HepG2 (cell line): ENCODE data around the gene FGFR2. TPM values are rescaled to one million over a fixed set of nuclear protein-coding genes. Genes with fewer than 3 reads are reported as not detected.

ENCODE experiments used
- ATAC-seq: fragments of 200-7000 bp; cut with Tn5 transposase; 3 replicates; pipeline ENCODE4 v1.9.1; 2020; ENCODE audit warnings: mild to moderate bottlenecking, moderate library complexity
- BruUV-seq: library from RNA; stranded (reverse); fragments of 400-500 nt; replicated peaks from 2 replicates; lab custom pipeline; 2021; lab: Mats Ljungman, UMichigan
- CTCF ChIA-PET: fragments of 300-600 bp; formaldehyde crosslinking; extraction: SDS; loops from one replicate; lab custom pipeline; 2021; ENCODE audit warnings: low total read pairs, inconsistent platforms, low intra/inter-chr PET ratio; lab: Yijun Ruan, JAX
- POLR2A ChIA-PET: fragments of 350-600 bp; sonication (Branson Sonifier 250); formaldehyde crosslinking; loops from one replicate; lab custom pipeline; 2020; ENCODE audit warnings: antibody characterized with exemption, inconsistent platforms; lab: Yijun Ruan, JAX
- DNase-seq: peaks from one replicate; pipeline ENCODE4 v3.0.0-alpha.2; 2015; ENCODE audit warnings: low spot score
- FAIRE-seq: peaks from 3 replicates; lab custom pipeline; 2011; peaks lifted over from hg19 to GRCh38; lab: Jason Lieb, UNC
- H2AFZ ChIP-seq: one replicate; pipeline ENCODE4 v1.6.1; 2011; ENCODE audit warnings: low read length, inconsistent platforms
- H3K27ac ChIP-seq: fragments of 300-600 bp; 3 replicates; pipeline ENCODE4 v1.8.0; 2011; ENCODE audit warnings: mixed run types, mild to moderate bottlenecking, mixed read lengths, low read length, inconsistent platforms; ENCODE audit not compliant: insufficient read depth; ENCODE audit errors: extremely low read length
- H3K27me3 ChIP-seq, 2 experiments: fragments of 200-600 bp in 1 of 2; 2 replicates in 1 of 2; 3 replicates in 1 of 2; pipeline versions ENCODE4 v1.6.0 to v1.8.0; 2011; ENCODE audit warnings: low read length in 2 of 2, mild to moderate bottlenecking in 2 of 2, moderate library complexity in 2 of 2, inconsistent platforms in 1 of 2; ENCODE audit not compliant: insufficient read depth in 2 of 2, control insufficient read depth in 1 of 2
- H3K36me3 ChIP-seq, 2 experiments: fragments of 200-600 bp in 1 of 2; replicated peaks in 1 of 2; 2 replicates in 1 of 2; 3 replicates in 1 of 2; pipeline versions ENCODE4 v1.5.1 to v1.8.0; 2011; ENCODE audit warnings: low read length in 2 of 2, inconsistent platforms in 1 of 2; ENCODE audit not compliant: insufficient read depth in 2 of 2, control insufficient read depth in 1 of 2
- H3K4me1 ChIP-seq: 2 replicates; pipeline ENCODE4 v1.5.1; 2012; ENCODE audit warnings: low read length, inconsistent platforms; ENCODE audit not compliant: insufficient read depth
- H3K4me2 ChIP-seq: 2 replicates; pipeline ENCODE4 v1.6.0; 2011; ENCODE audit warnings: low read depth, low read length, inconsistent platforms
- H3K4me3 ChIP-seq, 3 experiments: fragments of 200-600 bp in 1 of 3; sonication (generic), shearing (Covaris generic) in 1 of 3; replicated peaks in 1 of 3; 2 replicates each; pipeline ENCODE4 v1.5.1; 2011 to 2016; ENCODE audit warnings: low read length in 3 of 3, inconsistent platforms in 2 of 3, low read depth in 2 of 3, mild to moderate bottlenecking in 2 of 3, control low read depth in 1 of 3, mixed read lengths in 1 of 3; ENCODE audit not compliant: insufficient read depth in 1 of 3
- H3K79me2 ChIP-seq: one replicate; pipeline ENCODE4 v1.6.1; 2011; ENCODE audit warnings: low read length, inconsistent platforms; ENCODE audit not compliant: insufficient read depth
- H3K9ac ChIP-seq: 2 replicates; pipeline ENCODE4 v1.6.0; 2011; ENCODE audit warnings: mild to moderate bottlenecking, low read depth, low read length, inconsistent platforms; ENCODE audit not compliant: insufficient read depth
- H3K9me3 ChIP-seq: 2 replicates; pipeline ENCODE4 v1.5.1; 2012; ENCODE audit warnings: mild to moderate bottlenecking, low read length
- H4K20me1 ChIP-seq: 2 replicates; pipeline ENCODE4 v1.6.0; 2011; ENCODE audit warnings: inconsistent platforms, mild to moderate bottlenecking, low read length, moderate library complexity; ENCODE audit not compliant: insufficient read depth
- CBX2 ChIP-seq, 2 experiments: fragments of 200-600 bp in 1 of 2; sonication (generic); formaldehyde crosslinking in 1 of 2; IDR thresholded peaks; 2 replicates each; pipeline versions ENCODE4 v1.7.0 to v1.8.1; 2018 to 2022; ENCODE audit warnings: low read depth in 2 of 2, low read length in 1 of 2, mild to moderate bottlenecking in 1 of 2, missing genetic modification reagents in 1 of 2
- FOXC1 ChIP-seq: sonication (generic); formaldehyde crosslinking; IDR thresholded peaks from 2 replicates; pipeline ENCODE4 v1.8.0; 2022; ENCODE audit warnings: mild to moderate bottlenecking, missing genetic modification reagents, borderline replicate concordance
- GRHL1 ChIP-seq: sonication (generic); formaldehyde crosslinking; conservative IDR thresholded peaks from 2 replicates; pipeline ENCODE4 v1.8.0; 2022; ENCODE audit warnings: missing genetic modification reagents
- HNF4G ChIP-seq, 2 experiments: sonication (generic) in 1 of 2; formaldehyde crosslinking in 1 of 2; IDR thresholded peaks; 2 replicates each; pipeline versions ENCODE4 v1.4.0 to v1.6.1; 2011 to 2020; ENCODE audit warnings: borderline replicate concordance in 2 of 2, low read depth in 2 of 2, mild to moderate bottlenecking in 2 of 2, low read length in 1 of 2, missing genetic modification reagents in 1 of 2, moderate library complexity in 1 of 2
- HOMEZ ChIP-seq: IDR thresholded peaks from 2 replicates; pipeline ENCODE4 v1.6.1; 2016; ENCODE audit warnings: low read depth
- KLF6 ChIP-seq: IDR thresholded peaks from 2 replicates; pipeline ENCODE4 v1.8.0; 2016; ENCODE audit warnings: missing biosample characterization, missing genetic modification reagents
- MED1 ChIP-seq: sonication (generic); formaldehyde crosslinking; IDR thresholded peaks from 2 replicates; pipeline ENCODE4 v1.4.0; 2020; ENCODE audit warnings: missing genetic modification reagents
- NR3C1 ChIP-seq: sonication (generic); formaldehyde crosslinking; IDR thresholded peaks from 2 replicates; pipeline ENCODE4 v1.4.0; 2020; ENCODE audit warnings: missing genetic modification reagents
- REL ChIP-seq: sonication (generic); formaldehyde crosslinking; conservative IDR thresholded peaks from 2 replicates; pipeline ENCODE4 v1.8.0; 2022; ENCODE audit warnings: mild to moderate bottlenecking, missing genetic modification reagents, moderate library complexity
- YEATS2 ChIP-seq: sonication (generic); formaldehyde crosslinking; IDR thresholded peaks from 2 replicates; pipeline ENCODE4 v1.4.0; 2020; ENCODE audit warnings: missing genetic modification reagents, borderline replicate concordance
- ZNF205 ChIP-seq: IDR thresholded peaks from 2 replicates; pipeline ENCODE4 v1.6.1; 2018; ENCODE audit warnings: missing biosample characterization, missing genetic modification reagents
- ZNF362 ChIP-seq: sonication (generic); formaldehyde crosslinking; IDR thresholded peaks from 2 replicates; pipeline ENCODE4 v1.4.0; 2020; ENCODE audit warnings: missing genetic modification reagents, mild to moderate bottlenecking, borderline replicate concordance
- WGBS: methylation state at CpG from one replicate; pipeline ENCODE4 v1.1.6; 2017; ENCODE audit warnings: low lambda C conversion rate; 5-methylcytosine and 5-hydroxymethylcytosine counted together
- in situ Hi-C: cut with HindIII; loops from 2 replicates; pipeline ENCODE4 v1.10.0; 2017; ENCODE audit warnings: low pct_unique_long_range_greater_than_20kb; ENCODE audit not compliant: extremely low pct_ligation_motif_present
- intact Hi-C: fragments of 100-400 bp; cut with micrococcal nuclease; formaldehyde crosslinking; loops from one replicate; pipeline ENCODE4 v1.10.0; 2022; ENCODE audit not compliant: unreplicated experiment
- polyA plus RNA-seq, 8 experiments: library from polyadenylated mRNA; depleted of rRNA in 3 of 8; stranded (reverse) in 7 of 8; unstranded in 1 of 8; fragments of >200 nt; fragmentation: Illumina TruSeq in 4 of 8; extraction: Trizol in 4 of 8; gene quantifications; 2 replicates each; pipeline versions ENCODE4 v1.2.1 to v1.2.3, GENCODE V29; 2011 to 2016; ENCODE audit warnings: low read depth in 4 of 8, missing spikeins in 1 of 8, mixed read lengths in 1 of 8; ENCODE audit not compliant: insufficient read depth in 1 of 8
- total RNA-seq, 5 experiments: library from RNA; depleted of rRNA; stranded (reverse); fragments of >200 nt; fragmentation: Illumina TruSeq; extraction: Trizol; gene quantifications; 2 replicates each; pipeline ENCODE4 v1.2.3, GENCODE V29; 2016; ENCODE audit warnings: low read depth in 1 of 5
- TF ChIP-seq, protein P1 (sequence below): sonication (generic); formaldehyde crosslinking; IDR thresholded peaks from 2 replicates; pipeline ENCODE4 v1.4.0; 2020; ENCODE audit warnings: missing genetic modification reagents; ENCODE audit errors: not compliant biosample characterization

The FGFR2 gene
- total and polyA plus RNA-seq, 2 of the 13 experiments (the other 11 are each of a cell fraction or from before 2014, with no cell fraction given), result 1.6 to 2.6 TPM

- Histone ChIP-seq H3K4me1 (peaks cover 23% of the 10 kb centered on the region), H3K4me2 (no peak overlapping the region), H3K79me2 (no peaks in the 10 kb centered on the region), H4K20me1 (no peaks in the 10 kb centered on the region), H3K36me3 (peaks cover 0 to 3% of the 10 kb centered on the region in 2 experiments; a peak in 1 of 5 replicates), H2AFZ (no peak overlapping the region), H3K27me3 (no peaks in the 10 kb centered on the region), H3K4me3 (no peak overlapping the region), H3K9me3 (no peaks in the 10 kb centered on the region), H3K9ac (no peak overlapping the region), H3K27ac (no peak overlapping the region)
- ChIA-PET CTCF (no interaction called here), POLR2A (no interaction called here)
- FAIRE-seq, result no peak
- no peak for DNase-seq
- WGBS, result 67% methylated on average over 5 of the region's 5 CpGs
- BruUV-seq, result no TSS peak
- no peak for ATAC-seq
- TF ChIP-seq ZNF362 (CRISPR knock-in tag), result no peak
- TF ChIP-seq, protein P1, sequence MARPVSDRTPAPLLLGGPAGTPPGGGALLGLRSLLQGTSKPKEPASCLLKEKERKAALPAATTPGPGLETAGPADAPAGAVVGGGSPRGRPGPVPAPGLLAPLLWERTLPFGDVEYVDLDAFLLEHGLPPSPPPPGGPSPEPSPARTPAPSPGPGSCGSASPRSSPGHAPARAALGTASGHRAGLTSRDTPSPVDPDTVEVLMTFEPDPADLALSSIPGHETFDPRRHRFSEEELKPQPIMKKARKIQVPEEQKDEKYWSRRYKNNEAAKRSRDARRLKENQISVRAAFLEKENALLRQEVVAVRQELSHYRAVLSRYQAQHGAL (CRISPR knock-in tag), result no peak
- TF ChIP-seq REL (CRISPR knock-in tag), result no peak
- TF ChIP-seq KLF6 (CRISPR knock-in tag), result no peak
- TF ChIP-seq NR3C1 (CRISPR knock-in tag), result no peak
- TF ChIP-seq FOXC1 (CRISPR knock-in tag), result no peak
- in situ Hi-C loops (no loop called here), intact Hi-C loops (no loop called here)
Measured at GRCh38 chr10:121519411-121519810, 78.8 kb downstream of the FGFR2 start.

- Histone ChIP-seq H3K79me2 (no peaks in the 10 kb centered on the region), H3K27me3 (no peaks in the 10 kb centered on the region), H3K9ac (no peak overlapping the region), H3K4me2 (no peak overlapping the region), H4K20me1 (no peaks in the 10 kb centered on the region), H3K9me3 (no peaks in the 10 kb centered on the region), H3K4me3 (no peak overlapping the region), H2AFZ (no peak overlapping the region), H3K4me1 (peaks cover 13% of the 10 kb centered on the region), H3K36me3 (peaks cover 0 to 3% of the 10 kb centered on the region in 2 experiments; a peak in 2 of 5 replicates), H3K27ac (no peak overlapping the region)
- whole genome bisulfite sequencing, result 75% methylated on average over 4 of the region's 4 CpGs
- intact Hi-C loops (no loop called here), in situ Hi-C loops (no loop called here)
- no peak for ATAC-seq
- ChIA-PET CTCF (no interaction called here), POLR2A (no interaction called here)
- BruUV-seq, result no TSS peak
- no peak for FAIRE-seq
- DNase-seq, result no peak
- TF ChIP-seq GRHL1, result no peak
- no peak for TF ChIP-seq HNF4G (IDR thresholded peaks at IDR 0.05; ENCODE audit: borderline replicate concordance, low read depth, low read length)
- no peak for TF ChIP-seq HNF4G (CRISPR knock-in tag; IDR thresholded peaks at IDR 0.05; ENCODE audit: borderline replicate concordance, low read depth)
- no peak for TF ChIP-seq MED1 (CRISPR knock-in tag)
- no peak for TF ChIP-seq CBX2 (IDR thresholded peaks at IDR 0.05; ENCODE audit: low read depth, low read length)
- no peak for TF ChIP-seq CBX2 (CRISPR knock-in tag; IDR thresholded peaks at IDR 0.05; ENCODE audit: low read depth)
- no peak for TF ChIP-seq ZNF205 (CRISPR knock-in tag)
- TF ChIP-seq YEATS2, result no peak
- TF ChIP-seq HOMEZ (CRISPR knock-in tag), result no peak
Measured at GRCh38 chr10:121518333-121518732, 79.9 kb downstream of the FGFR2 start.
